ENCODE data around the gene ZNF208. TPM values are rescaled to one million over a fixed set of nuclear protein-coding genes. Genes with fewer than 3 reads are reported as not detected.

The ZNF208 gene
- total RNA-seq, 1 experiment from 2014 or later = not detected

DNA sequence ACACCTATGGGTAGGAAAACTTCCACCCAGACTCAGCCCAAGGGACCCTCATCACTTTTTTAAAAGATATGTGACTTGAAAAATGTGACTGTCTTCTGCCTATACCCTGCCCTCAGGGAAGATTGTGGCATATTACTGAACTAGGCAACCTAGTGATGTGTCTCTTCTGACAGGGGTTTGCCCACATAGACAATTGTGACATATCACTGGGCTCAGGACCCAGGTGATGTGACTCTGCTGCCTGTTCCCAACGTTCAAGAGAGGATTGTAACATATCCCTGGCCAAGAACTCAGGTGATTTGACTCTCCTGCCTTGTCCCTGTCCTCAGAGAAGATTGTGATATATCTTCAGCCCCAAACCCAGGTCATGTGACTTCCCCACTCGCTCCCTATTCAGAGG, 88.5 kb downstream of the ZNF208 start (continued):
- TF ChIP-seq, protein P1, sequence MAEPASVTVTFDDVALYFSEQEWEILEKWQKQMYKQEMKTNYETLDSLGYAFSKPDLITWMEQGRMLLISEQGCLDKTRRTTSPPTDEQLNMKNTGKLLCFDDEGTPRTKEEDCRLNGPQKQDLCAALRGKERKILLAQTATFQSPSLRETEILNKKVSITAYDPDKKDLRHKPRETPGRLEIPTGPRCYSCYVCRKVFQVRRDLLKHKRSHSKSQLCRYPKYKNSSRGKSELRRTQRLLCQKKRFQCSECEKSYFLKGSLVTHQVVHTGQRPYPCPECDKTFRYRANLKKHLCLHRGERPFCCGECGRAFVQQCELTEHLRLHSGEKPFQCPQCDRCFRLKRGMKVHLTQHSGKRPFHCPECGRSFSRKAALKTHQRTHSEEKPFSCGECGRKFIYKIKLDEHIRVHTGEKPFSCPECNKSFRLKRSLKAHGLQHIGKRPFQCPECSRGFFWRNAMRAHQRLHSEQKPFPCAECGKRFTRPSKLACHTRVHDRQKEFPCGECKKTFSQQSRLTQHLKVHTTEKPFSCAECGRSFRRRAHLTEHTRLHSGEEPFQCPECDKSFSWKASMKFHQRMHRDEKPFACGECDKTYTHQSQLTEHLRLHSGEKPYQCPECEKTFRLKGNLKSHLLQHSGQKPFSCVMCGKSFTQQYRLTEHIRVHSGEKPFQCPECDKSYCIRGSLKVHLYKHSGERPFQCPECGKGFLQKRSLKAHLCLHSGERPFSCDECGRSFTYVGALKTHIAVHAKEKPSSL (CRISPR knock-in tag; conservative IDR thresholded peaks at IDR 0.05) = no peak
- TF ChIP-seq, protein P2, sequence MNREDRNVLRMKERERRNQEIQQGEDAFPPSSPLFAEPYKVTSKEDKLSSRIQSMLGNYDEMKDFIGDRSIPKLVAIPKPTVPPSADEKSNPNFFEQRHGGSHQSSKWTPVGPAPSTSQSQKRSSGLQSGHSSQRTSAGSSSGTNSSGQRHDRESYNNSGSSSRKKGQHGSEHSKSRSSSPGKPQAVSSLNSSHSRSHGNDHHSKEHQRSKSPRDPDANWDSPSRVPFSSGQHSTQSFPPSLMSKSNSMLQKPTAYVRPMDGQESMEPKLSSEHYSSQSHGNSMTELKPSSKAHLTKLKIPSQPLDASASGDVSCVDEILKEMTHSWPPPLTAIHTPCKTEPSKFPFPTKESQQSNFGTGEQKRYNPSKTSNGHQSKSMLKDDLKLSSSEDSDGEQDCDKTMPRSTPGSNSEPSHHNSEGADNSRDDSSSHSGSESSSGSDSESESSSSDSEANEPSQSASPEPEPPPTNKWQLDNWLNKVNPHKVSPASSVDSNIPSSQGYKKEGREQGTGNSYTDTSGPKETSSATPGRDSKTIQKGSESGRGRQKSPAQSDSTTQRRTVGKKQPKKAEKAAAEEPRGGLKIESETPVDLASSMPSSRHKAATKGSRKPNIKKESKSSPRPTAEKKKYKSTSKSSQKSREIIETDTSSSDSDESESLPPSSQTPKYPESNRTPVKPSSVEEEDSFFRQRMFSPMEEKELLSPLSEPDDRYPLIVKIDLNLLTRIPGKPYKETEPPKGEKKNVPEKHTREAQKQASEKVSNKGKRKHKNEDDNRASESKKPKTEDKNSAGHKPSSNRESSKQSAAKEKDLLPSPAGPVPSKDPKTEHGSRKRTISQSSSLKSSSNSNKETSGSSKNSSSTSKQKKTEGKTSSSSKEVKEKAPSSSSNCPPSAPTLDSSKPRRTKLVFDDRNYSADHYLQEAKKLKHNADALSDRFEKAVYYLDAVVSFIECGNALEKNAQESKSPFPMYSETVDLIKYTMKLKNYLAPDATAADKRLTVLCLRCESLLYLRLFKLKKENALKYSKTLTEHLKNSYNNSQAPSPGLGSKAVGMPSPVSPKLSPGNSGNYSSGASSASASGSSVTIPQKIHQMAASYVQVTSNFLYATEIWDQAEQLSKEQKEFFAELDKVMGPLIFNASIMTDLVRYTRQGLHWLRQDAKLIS (CRISPR knock-in tag; IDR thresholded peaks at IDR 0.05; ENCODE audit: borderline replicate concordance) = no peak
- TF ChIP-seq RORB (CRISPR knock-in tag; IDR thresholded peaks at IDR 0.05) (no peak), CBFB (CRISPR knock-in tag; IDR thresholded peaks at IDR 0.05; ENCODE audit: low read depth) (no peak), CREM (CRISPR knock-in tag; IDR thresholded peaks at IDR 0.05) (no peak), ZNF232 (CRISPR knock-in tag; IDR thresholded peaks at IDR 0.05) (no peak), HMGA2 (CRISPR knock-in tag; IDR thresholded peaks at IDR 0.05) (no peak), MYBL2 (CRISPR knock-in tag; IDR thresholded peaks at IDR 0.05) (no peak), FOXJ3 (CRISPR knock-in tag; IDR thresholded peaks at IDR 0.05; ENCODE audit: borderline replicate concordance) (no peak)
- TF ChIP-seq, protein P3, sequence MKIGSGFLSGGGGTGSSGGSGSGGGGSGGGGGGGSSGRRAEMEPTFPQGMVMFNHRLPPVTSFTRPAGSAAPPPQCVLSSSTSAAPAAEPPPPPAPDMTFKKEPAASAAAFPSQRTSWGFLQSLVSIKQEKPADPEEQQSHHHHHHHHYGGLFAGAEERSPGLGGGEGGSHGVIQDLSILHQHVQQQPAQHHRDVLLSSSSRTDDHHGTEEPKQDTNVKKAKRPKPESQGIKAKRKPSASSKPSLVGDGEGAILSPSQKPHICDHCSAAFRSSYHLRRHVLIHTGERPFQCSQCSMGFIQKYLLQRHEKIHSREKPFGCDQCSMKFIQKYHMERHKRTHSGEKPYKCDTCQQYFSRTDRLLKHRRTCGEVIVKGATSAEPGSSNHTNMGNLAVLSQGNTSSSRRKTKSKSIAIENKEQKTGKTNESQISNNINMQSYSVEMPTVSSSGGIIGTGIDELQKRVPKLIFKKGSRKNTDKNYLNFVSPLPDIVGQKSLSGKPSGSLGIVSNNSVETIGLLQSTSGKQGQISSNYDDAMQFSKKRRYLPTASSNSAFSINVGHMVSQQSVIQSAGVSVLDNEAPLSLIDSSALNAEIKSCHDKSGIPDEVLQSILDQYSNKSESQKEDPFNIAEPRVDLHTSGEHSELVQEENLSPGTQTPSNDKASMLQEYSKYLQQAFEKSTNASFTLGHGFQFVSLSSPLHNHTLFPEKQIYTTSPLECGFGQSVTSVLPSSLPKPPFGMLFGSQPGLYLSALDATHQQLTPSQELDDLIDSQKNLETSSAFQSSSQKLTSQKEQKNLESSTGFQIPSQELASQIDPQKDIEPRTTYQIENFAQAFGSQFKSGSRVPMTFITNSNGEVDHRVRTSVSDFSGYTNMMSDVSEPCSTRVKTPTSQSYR (CRISPR knock-in tag; IDR thresholded peaks at IDR 0.05) = no peak

DNA sequence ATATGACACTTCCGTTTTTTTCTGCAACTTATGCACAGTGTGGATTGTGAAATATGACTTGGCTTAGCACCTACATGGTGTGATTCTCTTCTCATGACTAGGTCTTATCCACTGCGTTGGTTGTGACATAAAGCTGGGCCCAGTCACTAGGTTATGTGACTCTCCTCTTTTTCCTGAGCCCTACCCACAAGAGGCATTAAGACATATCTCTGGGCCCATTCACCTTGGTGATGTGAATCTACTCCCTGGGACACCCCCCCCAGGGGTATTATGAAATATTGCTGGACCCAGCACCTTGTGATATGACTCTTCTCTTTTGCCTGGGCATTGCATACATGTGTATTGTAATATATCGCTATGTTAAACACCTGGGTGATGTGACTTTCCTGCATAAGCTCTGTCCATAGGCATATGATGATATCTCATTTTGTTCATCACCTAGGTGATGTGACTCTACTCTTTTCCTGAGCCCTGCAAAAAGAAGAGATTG, 89.0 kb downstream of the ZNF208 start:
- H3K27ac Mint-ChIP-seq = no peak overlapping the region
- no peak overlapping the region for H3K4me3 Mint-ChIP-seq
- H3K4me1 Mint-ChIP-seq = no peaks in the 10 kb centered on the region
- DNase-seq (ENCODE audit: low spot score) (no peak), ATAC-seq (no peak)
- H3K27me3 Mint-ChIP-seq (ENCODE audit: low read depth) = peaks cover 7% of the 10 kb centered on the region
- POLR2A ChIA-PET = no interaction called here
- H3K9me3 Mint-ChIP-seq = peaks cover 90% of the 10 kb centered on the region
- CTCF ChIA-PET = no interaction called here
- H3K36me3 Mint-ChIP-seq = peaks cover 85% of the 10 kb centered on the region
- TF ChIP-seq NFYB (CRISPR knock-in tag; conservative IDR thresholded peaks at IDR 0.05; ENCODE audit: low read depth) (no peak), GABPB1 (CRISPR knock-in tag; IDR thresholded peaks at IDR 0.05) (no peak), PRRX2 (CRISPR knock-in tag; IDR thresholded peaks at IDR 0.05) (no peak), OVOL2 (CRISPR knock-in tag; IDR thresholded peaks at IDR 0.05; ENCODE audit: borderline replicate concordance) (no peak), JUN (CRISPR knock-in tag; IDR thresholded peaks at IDR 0.05) (no peak), MXD4 (CRISPR knock-in tag; IDR thresholded peaks at IDR 0.05; ENCODE audit: borderline replicate concordance) (no peak), EMX1 (CRISPR knock-in tag; IDR thresholded peaks at IDR 0.05) (no peak), NFATC4 (CRISPR knock-in tag; IDR thresholded peaks at IDR 0.05) (no peak), ZNF671 (CRISPR knock-in tag; IDR thresholded peaks at IDR 0.05) (no peak), RORB (CRISPR knock-in tag; IDR thresholded peaks at IDR 0.05) (no peak), ZNF219 (CRISPR knock-in tag; IDR thresholded peaks at IDR 0.05; ENCODE audit: borderline replicate concordance) (no peak), ZNF232 (CRISPR knock-in tag; IDR thresholded peaks at IDR 0.05) (no peak)
- TF ChIP-seq, protein P4, sequence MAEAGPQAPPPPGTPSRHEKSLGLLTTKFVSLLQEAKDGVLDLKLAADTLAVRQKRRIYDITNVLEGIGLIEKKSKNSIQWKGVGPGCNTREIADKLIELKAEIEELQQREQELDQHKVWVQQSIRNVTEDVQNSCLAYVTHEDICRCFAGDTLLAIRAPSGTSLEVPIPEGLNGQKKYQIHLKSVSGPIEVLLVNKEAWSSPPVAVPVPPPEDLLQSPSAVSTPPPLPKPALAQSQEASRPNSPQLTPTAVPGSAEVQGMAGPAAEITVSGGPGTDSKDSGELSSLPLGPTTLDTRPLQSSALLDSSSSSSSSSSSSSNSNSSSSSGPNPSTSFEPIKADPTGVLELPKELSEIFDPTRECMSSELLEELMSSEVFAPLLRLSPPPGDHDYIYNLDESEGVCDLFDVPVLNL (CRISPR knock-in tag; IDR thresholded peaks at IDR 0.05; ENCODE audit: borderline replicate concordance, low read depth) = no peak
- TF ChIP-seq, protein P5, sequence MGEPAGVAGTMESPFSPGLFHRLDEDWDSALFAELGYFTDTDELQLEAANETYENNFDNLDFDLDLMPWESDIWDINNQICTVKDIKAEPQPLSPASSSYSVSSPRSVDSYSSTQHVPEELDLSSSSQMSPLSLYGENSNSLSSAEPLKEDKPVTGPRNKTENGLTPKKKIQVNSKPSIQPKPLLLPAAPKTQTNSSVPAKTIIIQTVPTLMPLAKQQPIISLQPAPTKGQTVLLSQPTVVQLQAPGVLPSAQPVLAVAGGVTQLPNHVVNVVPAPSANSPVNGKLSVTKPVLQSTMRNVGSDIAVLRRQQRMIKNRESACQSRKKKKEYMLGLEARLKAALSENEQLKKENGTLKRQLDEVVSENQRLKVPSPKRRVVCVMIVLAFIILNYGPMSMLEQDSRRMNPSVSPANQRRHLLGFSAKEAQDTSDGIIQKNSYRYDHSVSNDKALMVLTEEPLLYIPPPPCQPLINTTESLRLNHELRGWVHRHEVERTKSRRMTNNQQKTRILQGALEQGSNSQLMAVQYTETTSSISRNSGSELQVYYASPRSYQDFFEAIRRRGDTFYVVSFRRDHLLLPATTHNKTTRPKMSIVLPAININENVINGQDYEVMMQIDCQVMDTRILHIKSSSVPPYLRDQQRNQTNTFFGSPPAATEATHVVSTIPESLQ (CRISPR knock-in tag; IDR thresholded peaks at IDR 0.05) = no peak
- TF ChIP-seq, protein P2 (CRISPR knock-in tag; IDR thresholded peaks at IDR 0.05; ENCODE audit: borderline replicate concordance) = no peak

All from WTC11 (cell line).